Fibroblast of skin of left quadriceps (primary cell): Measurements from ENCODE around the gene CHRNA7.
"Not testable (repeated sequence)": the region's sequence is repeated elsewhere in the genome, so short reads cannot be mapped to it uniquely, and the experiment has no call there.

Experiments
- DNase-seq, 2 experiments: peaks; one replicate each; pipeline ENCODE4 v3.0.0-alpha.2; 2013; ENCODE audit warnings: low read depth in 2 of 2

Gene CHRNA7

DNA sequence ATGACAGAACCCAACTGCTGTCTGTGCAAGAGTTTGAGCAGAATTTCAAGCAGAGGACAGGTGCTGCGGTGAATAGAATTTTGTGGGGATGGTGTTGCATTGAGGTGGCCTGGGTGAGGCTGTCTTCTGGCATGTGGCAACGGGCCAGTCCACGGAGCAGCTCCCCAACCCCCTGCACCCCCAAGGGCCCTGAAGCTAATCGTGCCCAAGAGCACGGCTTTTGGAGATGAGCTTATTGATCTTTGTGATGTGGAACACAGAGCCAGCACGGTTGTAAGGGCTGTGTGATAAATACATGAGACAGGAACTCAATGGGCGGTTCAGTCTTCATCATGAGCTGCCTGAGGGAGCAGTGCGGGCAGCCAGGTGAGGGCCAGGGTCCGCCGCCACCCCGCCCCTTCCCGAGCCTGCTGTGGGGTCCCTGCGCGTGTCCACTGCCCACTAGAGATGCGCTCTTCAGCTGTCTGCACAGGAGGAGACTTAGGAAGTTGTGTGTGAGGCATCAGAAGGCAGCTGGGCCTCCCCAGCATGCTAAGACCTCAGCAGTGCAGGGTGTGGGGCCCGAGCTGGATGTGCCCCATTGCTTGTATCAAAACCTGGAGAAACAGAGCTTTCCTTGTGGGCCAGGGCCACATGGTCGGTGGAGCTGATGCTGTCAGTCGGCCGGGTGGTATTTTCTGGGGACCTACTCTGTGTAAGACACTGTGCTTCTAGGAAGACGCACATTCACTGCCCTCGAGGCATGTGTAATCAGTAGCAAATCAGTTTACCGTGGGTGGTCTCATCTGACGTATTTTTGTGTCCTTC lies 90.5 kb downstream of the CHRNA7 start:
- no peak for DNase-seq

GRCh38 chr15:32121384-32121695 lies 91.0 kb downstream of the CHRNA7 start:
- no peak for DNase-seq

GRCh38 chr15:32122013-32122412 lies 91.7 kb downstream of the CHRNA7 start:
- DNase-seq = no peak

DNA sequence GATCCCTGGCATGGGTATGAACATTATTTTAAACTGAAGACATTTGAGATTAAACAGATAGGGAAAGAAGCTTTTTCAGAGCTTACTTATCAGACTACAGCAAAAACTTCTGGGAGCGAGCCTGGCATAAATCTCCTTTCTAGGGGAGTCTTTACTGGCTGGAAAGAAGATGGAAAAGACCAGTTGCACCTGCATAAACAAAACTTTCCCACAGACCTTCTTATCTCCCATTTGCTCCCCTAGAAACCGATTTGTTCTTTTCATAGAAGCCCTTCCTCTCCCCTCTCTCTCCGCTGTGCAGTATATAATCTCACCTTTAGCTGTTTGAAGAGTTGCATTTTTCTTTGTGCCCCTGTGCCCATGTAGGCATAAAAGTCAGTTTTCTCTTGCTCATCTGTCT lies 93.2 kb downstream of the CHRNA7 start:
- DNase-seq = no peak

GRCh38 chr15:32124726-32125125 lies 94.4 kb downstream of the CHRNA7 start:
- DNase-seq = no peak

- DNase-seq = no peak
These were observed 95.3 kb downstream of the CHRNA7 start for GRCh38 chr15:32125595-32125994.

- no peak for DNase-seq
These were observed 99.5 kb downstream of the CHRNA7 start for GRCh38 chr15:32129815-32130214.

GRCh38 chr15:32130823-32131222 lies 100.5 kb downstream of the CHRNA7 start:
- DNase-seq = no peak

- no peak for DNase-seq
These were observed 101.5 kb downstream of the CHRNA7 start for GRCh38 chr15:32131803-32132202.

DNA sequence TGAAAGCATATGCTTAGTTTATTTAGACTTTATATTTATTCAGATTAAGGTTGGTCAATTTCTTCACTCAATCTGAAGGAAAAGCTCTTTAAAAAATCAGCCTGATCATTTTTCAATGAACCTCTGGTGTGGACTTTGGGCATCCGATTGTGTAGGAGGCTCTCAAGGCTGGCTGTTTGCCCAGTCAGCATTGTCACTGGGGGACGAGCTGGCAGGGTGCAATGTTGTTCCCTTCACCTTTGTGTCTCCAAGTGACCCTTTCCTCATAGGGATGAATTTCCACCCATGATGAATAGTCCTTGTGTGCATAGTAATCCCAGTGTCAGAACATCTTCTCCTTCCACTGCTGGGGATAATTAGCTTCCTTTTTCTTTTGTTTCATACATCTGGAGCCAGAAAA lies 102.5 kb downstream of the CHRNA7 start:
- DNase-seq = no peak

DNA sequence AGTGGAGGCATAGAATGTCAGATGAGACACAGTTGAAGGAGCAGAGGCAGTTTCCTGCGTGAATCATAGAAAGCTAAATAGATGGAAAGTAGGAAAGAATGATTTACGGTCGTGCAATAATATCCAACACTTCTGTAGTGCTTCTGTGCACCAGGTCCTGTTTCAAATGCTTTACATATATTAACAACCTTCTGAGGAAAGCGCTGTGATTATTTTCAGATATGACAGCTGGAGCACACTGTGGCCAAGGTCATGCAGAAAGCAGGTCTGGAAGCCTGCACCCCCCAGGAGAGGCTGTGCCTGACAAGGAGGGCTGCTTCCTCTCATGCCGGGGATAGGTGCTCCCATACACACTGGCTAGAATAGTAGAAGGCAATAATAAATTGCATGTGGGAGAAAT lies 104.5 kb downstream of the CHRNA7 start:
- no peak for DNase-seq

GRCh38 chr15:32135335-32135734 lies 105.0 kb downstream of the CHRNA7 start:
- no peak for DNase-seq

DNA sequence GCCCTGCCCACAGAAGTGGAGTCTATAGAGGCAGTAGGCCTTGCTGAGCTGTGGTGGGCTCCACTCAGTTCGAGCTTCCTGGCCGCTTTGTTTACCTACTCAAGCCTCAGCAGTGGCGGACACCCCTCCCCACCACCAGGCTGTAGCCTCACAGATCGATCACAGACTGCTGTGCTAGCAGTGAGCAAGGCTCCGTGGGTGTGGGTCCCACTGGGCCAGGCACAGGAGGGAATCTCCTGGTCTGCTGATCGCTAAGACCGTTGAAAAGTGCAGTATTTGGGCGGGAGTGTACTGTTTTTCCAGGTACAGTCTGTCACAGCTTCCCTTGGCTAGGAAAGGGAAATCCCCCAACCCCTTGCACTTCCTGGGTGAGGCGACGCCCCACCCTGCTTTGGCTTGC lies 115.2 kb downstream of the CHRNA7 start:
- DNase-seq = not testable (repeated sequence)

DNA sequence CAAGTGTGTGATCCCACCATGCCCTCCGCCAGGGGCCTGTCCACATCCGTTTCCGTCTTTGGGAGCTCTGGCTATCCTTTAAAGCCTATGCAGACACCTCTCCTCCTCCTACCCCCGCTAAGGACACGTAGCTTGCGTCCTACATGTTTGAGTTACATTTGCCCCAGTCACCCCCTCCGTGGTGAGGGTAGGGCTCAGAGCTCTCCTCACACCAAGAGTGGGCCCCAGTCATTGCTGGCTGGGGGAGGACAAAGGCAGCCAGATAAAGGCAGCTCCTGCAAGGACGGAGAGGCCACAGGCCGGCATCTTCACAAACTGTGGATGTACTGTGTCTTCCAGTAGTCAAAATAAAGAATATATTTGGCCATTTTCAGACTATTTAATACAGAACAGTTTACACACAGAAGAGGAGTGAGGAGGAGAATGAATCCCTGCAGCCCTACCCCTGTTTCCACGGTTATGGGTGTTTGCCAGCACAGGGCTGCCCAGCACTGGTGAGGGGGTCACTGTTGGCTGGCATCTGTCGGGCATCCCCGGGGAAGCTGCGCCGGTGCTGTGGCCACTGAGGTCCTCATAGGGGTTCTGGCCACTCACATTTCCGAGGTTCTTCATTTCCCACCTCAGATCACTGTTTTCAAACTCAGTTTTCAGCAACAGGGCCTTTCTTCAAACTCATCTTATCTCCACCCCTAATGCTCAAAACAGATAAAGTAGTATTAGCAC lies 118.7 kb downstream of the CHRNA7 start:
- no peak for DNase-seq

- DNase-seq = no peak
These were observed 122.3 kb downstream of the CHRNA7 start for GRCh38 chr15:32152574-32152973.

GRCh38 chr15:32153868-32154623 lies 123.7 kb downstream of the CHRNA7 start:
- not testable (repeated sequence) for DNase-seq

DNA sequence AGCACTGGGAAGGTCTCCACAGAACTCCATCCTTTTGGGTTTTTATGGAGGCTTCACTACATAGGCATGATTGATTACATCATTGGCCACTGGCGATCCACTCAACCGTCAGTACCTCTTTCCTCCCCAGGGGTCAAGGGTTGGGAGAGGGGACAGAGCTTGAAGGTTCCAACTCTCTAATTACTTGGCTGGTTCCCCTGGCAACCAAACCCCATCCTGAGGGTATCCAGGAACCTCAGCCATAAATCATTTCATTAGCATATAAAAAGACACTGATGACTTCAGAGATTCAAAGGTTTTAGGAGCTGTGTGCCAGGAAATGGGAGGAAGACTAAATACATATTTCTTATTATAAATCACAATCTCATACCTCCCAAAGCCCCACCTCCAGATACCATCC lies 131.8 kb downstream of the CHRNA7 start:
- DNase-seq = not testable (repeated sequence)

GRCh38 chr15:32164065-32164464 lies 133.8 kb downstream of the CHRNA7 start:
- not testable (repeated sequence) for DNase-seq

GRCh38 chr15:32164747-32165146 lies 134.4 kb downstream of the CHRNA7 start:
- DNase-seq = not testable (repeated sequence)

GRCh38 chr15:32165775-32166174 lies 135.5 kb downstream of the CHRNA7 start:
- DNase-seq = not testable (repeated sequence)

GRCh38 chr15:32166270-32166669 lies 136.0 kb downstream of the CHRNA7 start:
- not testable (repeated sequence) for DNase-seq

DNA sequence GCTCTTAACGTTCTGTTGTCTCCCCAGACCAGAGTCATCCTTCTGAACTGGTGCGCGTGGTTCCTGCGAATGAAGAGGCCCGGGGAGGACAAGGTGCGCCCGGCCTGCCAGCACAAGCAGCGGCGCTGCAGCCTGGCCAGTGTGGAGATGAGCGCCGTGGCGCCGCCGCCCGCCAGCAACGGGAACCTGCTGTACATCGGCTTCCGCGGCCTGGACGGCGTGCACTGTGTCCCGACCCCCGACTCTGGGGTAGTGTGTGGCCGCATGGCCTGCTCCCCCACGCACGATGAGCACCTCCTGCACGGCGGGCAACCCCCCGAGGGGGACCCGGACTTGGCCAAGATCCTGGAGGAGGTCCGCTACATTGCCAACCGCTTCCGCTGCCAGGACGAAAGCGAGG lies 137.6 kb downstream of the CHRNA7 start:
- DNase-seq = not testable (repeated sequence)

GRCh38 chr15:32180579-32180978 lies 150.3 kb downstream of the CHRNA7 start:
- DNase-seq = not testable (repeated sequence)
